ENCODE measurements around the gene C1QTNF8. TPM values are rescaled to one million over a fixed set of nuclear protein-coding genes. Genes with fewer than 3 reads are reported as not detected.

The C1QTNF8 gene
- not detected for total RNA-seq

GRCh38 chr16:1096169-1097082, at the start of gene C1QTNF8:
C1QTNF8 (minus strand) TSS chr16:1096244; CDS start chr16:1094922, 1,322 bp downstream.
- Mint-ChIP-seq H3K27ac (no peak within 1 kb of the TSS), H3K4me1 (no peaks in the 10 kb centered on the region), H3K27me3 (no peaks in the 10 kb centered on the region)

GRCh38 chr16:1145383-1146100, 49.5 kb upstream of the C1QTNF8 start:
- H3K27me3 Mint-ChIP-seq = no peaks in the 10 kb centered on the region
- H3K9me3 Mint-ChIP-seq (ENCODE audit: low read depth) = peaks cover 2% of the 10 kb centered on the region
- CTCF ChIA-PET = interaction anchor here (0.8 kb wide), 1 partner anchor 13 kb away, joined by 3 read pairs; no protein-coding TSS in a partner anchor
- ATAC-seq = no peak
- no peaks in the 10 kb centered on the region for H3K4me1 Mint-ChIP-seq
- H3K36me3 Mint-ChIP-seq = no peaks in the 10 kb centered on the region
- DNase-seq = no peak
- no peak overlapping the region for H3K27ac Mint-ChIP-seq
- no peak overlapping the region for H3K4me3 Mint-ChIP-seq

More at GRCh38 chr16:1096169-1097082, at the start of gene C1QTNF8:
- ATAC-seq = no peak
- peaks cover 4% of the 10 kb centered on the region for H3K9me3 Mint-ChIP-seq (ENCODE audit: low read depth)
- CTCF ChIA-PET = no interaction called here
- H3K4me3 Mint-ChIP-seq = no peak within 1 kb of the TSS
- DNase-seq = no peak
- peaks cover 4% of the 10 kb centered on the region for H3K36me3 Mint-ChIP-seq

- H3K4me3 Mint-ChIP-seq = no peak overlapping the region
- no peak overlapping the region for H3K27ac Mint-ChIP-seq
- peaks cover 2% of the 10 kb centered on the region for H3K9me3 Mint-ChIP-seq (ENCODE audit: low read depth)
- H3K4me1 Mint-ChIP-seq = no peaks in the 10 kb centered on the region
- H3K27me3 Mint-ChIP-seq = no peaks in the 10 kb centered on the region
- DNase-seq (no peak), ATAC-seq (no peak)
- no peaks in the 10 kb centered on the region for H3K36me3 Mint-ChIP-seq
- CTCF ChIA-PET = interaction anchor here (0.8 kb wide), 1 partner anchor 13 kb away, joined by 3 read pairs; no protein-coding TSS in a partner anchor
These were observed 48.7 kb upstream of the C1QTNF8 start for GRCh38 chr16:1144476-1145382.

- Mint-ChIP-seq H3K4me1 (no peaks in the 10 kb centered on the region), H3K9me3 (ENCODE audit: low read depth) (peaks cover 2% of the 10 kb centered on the region), H3K36me3 (no peaks in the 10 kb centered on the region), H3K4me3 (no peak overlapping the region), H3K27ac (no peak overlapping the region), H3K27me3 (no peaks in the 10 kb centered on the region)
- DNase-seq = no peak
- ATAC-seq = no peak
- CTCF ChIA-PET = no interaction called here
These were observed 47.9 kb upstream of the C1QTNF8 start for GRCh38 chr16:1143761-1144450.

GRCh38 chr16:1142911-1143310, 46.9 kb upstream of the C1QTNF8 start:
- no peak for ATAC-seq
- peaks cover 2% of the 10 kb centered on the region for H3K9me3 Mint-ChIP-seq (ENCODE audit: low read depth)

GRCh38 chr16:1141716-1142115, 45.7 kb upstream of the C1QTNF8 start:
- Mint-ChIP-seq H3K27ac (no peak overlapping the region), H3K4me3 (no peak overlapping the region), H3K4me1 (no peaks in the 10 kb centered on the region), H3K36me3 (no peaks in the 10 kb centered on the region), H3K9me3 (ENCODE audit: low read depth) (no peaks in the 10 kb centered on the region), H3K27me3 (no peaks in the 10 kb centered on the region)
- DNase-seq (no peak), ATAC-seq (no peak)
- CTCF ChIA-PET = no interaction called here

More at GRCh38 chr16:1142911-1143310, 46.9 kb upstream of the C1QTNF8 start:
- no peak for DNase-seq
- CTCF ChIA-PET = no interaction called here
- Mint-ChIP-seq H3K27ac (no peak overlapping the region), H3K36me3 (no peaks in the 10 kb centered on the region), H3K4me1 (no peaks in the 10 kb centered on the region), H3K4me3 (no peak overlapping the region), H3K27me3 (no peaks in the 10 kb centered on the region)

- Mint-ChIP-seq H3K4me3 (no peak overlapping the region), H3K4me1 (no peaks in the 10 kb centered on the region), H3K27ac (no peak overlapping the region), H3K27me3 (no peaks in the 10 kb centered on the region), H3K36me3 (no peaks in the 10 kb centered on the region), H3K9me3 (ENCODE audit: low read depth) (no peaks in the 10 kb centered on the region)
- ATAC-seq (no peak), DNase-seq (no peak)
- CTCF ChIA-PET = no interaction called here
These were observed 45.1 kb upstream of the C1QTNF8 start for GRCh38 chr16:1141191-1141590.

DNA sequence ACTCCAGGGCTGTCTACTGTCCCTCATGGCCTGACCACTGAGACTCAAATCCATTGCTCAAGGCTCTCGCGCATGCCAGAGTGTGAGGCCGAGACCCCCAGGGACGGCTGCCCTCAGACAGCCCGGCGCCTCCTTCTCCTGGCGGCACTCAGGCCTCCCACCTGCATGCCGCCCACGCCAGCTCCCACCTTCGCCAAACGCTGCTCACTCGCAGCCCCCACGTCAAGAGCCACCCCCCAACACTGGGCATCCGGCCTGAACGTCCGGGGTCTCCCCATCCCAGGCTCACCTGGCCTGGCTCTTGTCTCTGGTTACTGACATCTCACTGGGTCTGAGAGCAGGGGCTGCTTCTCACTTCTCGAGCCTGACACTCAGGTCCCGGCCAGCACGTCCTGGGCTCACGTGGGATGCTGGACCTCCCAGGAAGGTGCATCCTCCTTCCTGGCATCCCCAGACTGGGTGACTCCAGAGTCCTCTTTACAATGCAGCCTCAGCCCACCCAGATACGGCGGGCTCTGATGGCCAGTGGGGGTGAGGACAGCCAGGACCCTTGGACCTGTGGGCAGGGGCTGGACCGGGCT, 44.6 kb upstream of the C1QTNF8 start:
- Mint-ChIP-seq H3K27ac (no peak overlapping the region), H3K4me3 (no peak overlapping the region), H3K27me3 (no peaks in the 10 kb centered on the region), H3K9me3 (ENCODE audit: low read depth) (no peaks in the 10 kb centered on the region), H3K36me3 (no peaks in the 10 kb centered on the region), H3K4me1 (no peaks in the 10 kb centered on the region)
- ATAC-seq (no peak), DNase-seq (no peak)
- CTCF ChIA-PET = no interaction called here

DNA sequence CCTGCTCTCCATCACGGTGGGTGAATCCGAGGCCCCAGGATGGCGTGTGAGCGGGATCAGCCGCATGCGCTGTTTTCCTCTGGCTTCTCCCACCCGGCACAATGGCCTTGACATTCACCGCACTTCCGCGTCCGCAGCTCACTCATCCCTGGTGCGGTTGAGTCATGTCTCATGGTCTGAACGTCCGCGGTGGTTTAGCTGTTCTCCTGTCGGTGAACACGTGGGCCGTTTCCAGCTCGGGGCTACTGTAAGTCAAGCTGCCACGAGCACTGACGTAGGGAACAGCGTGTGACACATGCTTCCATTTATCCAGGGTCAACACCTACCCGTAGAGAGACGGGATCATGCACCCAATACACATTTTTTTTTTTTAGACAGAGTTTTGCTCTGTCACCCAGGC, 41.6 kb upstream of the C1QTNF8 start:
- H3K4me1 Mint-ChIP-seq = no peaks in the 10 kb centered on the region
- no peaks in the 10 kb centered on the region for H3K9me3 Mint-ChIP-seq (ENCODE audit: low read depth)
- ATAC-seq (no peak), DNase-seq (no peak)
- H3K27me3 Mint-ChIP-seq = no peaks in the 10 kb centered on the region
- CTCF ChIA-PET = no interaction called here
- H3K4me3 Mint-ChIP-seq = no peak overlapping the region
- no peak overlapping the region for H3K27ac Mint-ChIP-seq
- no peaks in the 10 kb centered on the region for H3K36me3 Mint-ChIP-seq

DNA sequence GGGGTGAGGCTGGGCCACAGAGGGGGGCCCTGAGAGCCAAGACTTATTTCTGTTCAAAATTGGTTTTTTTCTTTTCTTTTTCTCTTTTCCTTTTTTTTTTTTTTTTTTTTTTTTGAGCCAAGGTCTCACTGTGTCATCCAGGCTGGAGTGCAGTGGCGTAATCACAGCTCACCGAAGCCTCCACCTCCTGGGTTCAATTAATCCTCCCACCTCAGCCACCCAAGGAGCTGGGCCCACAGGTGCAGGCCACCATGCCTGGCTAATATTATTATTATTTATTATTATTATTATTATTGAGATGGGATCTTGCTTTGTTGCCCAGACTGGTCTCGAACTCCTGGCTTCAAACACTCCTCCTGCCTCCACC, 39.4 kb upstream of the C1QTNF8 start:
- ATAC-seq = no peak
- Mint-ChIP-seq H3K36me3 (no peaks in the 10 kb centered on the region), H3K27me3 (no peaks in the 10 kb centered on the region), H3K27ac (no peak overlapping the region), H3K4me1 (no peaks in the 10 kb centered on the region), H3K9me3 (ENCODE audit: low read depth) (no peaks in the 10 kb centered on the region), H3K4me3 (no peak overlapping the region)
- CTCF ChIA-PET = no interaction called here
- DNase-seq = no peak

DNA sequence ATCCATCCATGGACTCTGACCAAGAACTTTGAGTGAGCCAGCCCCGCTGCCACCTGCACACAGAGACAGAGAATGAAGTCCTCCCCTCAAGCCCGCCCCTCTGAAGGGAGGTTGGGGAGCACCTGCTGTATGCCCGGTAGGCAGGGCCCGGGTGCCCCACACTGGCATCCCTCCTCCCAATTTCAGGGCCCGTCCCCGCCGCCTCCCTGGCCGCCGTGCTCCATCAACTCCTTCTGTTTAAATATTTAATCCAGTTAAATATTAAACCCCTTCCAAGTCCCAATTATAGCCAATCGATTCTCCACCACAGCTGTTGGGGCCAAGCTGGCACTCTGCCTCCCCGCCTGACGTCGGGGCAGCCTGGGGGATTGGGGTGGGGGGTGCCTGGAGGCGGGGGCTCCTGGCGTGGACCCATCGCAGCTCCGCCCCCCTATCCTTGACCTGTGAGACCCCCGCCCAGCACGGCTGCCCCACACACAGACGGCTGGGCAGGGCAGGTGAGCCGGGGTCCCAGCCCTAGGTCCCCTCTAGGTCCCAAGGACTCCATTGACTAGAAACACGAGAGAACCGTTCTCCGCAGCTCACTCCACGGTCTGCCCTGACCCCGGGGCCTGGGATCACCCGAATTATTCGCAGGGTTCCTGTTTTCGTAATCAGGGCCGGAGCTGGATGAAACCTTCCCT, 38.9 kb upstream of the C1QTNF8 start:
- Mint-ChIP-seq H3K27me3 (no peaks in the 10 kb centered on the region), H3K4me3 (no peak overlapping the region), H3K36me3 (no peaks in the 10 kb centered on the region), H3K9me3 (ENCODE audit: low read depth) (no peaks in the 10 kb centered on the region), H3K27ac (no peak overlapping the region), H3K4me1 (no peaks in the 10 kb centered on the region)
- no peak for DNase-seq
- CTCF ChIA-PET = no interaction called here
- ATAC-seq = no peak

GRCh38 chr16:1133810-1134520, 37.9 kb upstream of the C1QTNF8 start:
- H3K27ac Mint-ChIP-seq = no peak overlapping the region
- CTCF ChIA-PET = no interaction called here
- H3K4me3 Mint-ChIP-seq = no peak overlapping the region
- H3K27me3 Mint-ChIP-seq = no peaks in the 10 kb centered on the region
- ATAC-seq (no peak), DNase-seq (no peak)
- H3K9me3 Mint-ChIP-seq (ENCODE audit: low read depth) = no peaks in the 10 kb centered on the region
- H3K4me1 Mint-ChIP-seq = no peaks in the 10 kb centered on the region
- H3K36me3 Mint-ChIP-seq = no peaks in the 10 kb centered on the region
